ENCODE measurements around the gene CBR1.

DNA sequence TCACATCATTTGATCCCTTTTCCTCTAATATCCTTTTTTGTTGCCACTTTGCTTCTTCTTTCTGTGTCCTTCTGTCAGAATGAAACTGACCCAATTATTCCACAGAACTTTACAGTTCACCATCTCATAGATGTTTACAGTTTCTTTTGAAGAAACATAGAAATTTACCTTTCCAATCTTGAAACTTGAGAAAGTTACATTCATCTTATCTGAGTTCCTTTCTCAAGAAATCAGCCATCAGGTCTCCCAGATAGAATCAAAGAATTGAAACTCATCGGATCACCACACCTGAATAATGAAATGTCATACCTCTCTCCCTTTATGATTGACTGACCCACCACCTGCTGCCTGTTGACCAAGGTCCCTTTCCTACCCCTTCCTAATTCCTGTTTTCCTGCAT, 23.7 kb downstream of the CBR1 start:
- TF ChIP-seq EZH2phosphoT487 (IDR thresholded peaks at IDR 0.05; ENCODE audit: borderline replicate concordance, low read length) = no peak
- TF ChIP-seq, protein P1, sequence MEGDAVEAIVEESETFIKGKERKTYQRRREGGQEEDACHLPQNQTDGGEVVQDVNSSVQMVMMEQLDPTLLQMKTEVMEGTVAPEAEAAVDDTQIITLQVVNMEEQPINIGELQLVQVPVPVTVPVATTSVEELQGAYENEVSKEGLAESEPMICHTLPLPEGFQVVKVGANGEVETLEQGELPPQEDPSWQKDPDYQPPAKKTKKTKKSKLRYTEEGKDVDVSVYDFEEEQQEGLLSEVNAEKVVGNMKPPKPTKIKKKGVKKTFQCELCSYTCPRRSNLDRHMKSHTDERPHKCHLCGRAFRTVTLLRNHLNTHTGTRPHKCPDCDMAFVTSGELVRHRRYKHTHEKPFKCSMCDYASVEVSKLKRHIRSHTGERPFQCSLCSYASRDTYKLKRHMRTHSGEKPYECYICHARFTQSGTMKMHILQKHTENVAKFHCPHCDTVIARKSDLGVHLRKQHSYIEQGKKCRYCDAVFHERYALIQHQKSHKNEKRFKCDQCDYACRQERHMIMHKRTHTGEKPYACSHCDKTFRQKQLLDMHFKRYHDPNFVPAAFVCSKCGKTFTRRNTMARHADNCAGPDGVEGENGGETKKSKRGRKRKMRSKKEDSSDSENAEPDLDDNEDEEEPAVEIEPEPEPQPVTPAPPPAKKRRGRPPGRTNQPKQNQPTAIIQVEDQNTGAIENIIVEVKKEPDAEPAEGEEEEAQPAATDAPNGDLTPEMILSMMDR (conservative IDR thresholded peaks at IDR 0.05; ENCODE audit: low read depth, low read length) = no peak

Data from PC-3 (cell line).